Measurements from ENCODE around the gene C2CD4B. TPM values are rescaled to one million over a fixed set of nuclear protein-coding genes. Genes with fewer than 3 reads are reported as not detected.

Gene C2CD4B, protein sequence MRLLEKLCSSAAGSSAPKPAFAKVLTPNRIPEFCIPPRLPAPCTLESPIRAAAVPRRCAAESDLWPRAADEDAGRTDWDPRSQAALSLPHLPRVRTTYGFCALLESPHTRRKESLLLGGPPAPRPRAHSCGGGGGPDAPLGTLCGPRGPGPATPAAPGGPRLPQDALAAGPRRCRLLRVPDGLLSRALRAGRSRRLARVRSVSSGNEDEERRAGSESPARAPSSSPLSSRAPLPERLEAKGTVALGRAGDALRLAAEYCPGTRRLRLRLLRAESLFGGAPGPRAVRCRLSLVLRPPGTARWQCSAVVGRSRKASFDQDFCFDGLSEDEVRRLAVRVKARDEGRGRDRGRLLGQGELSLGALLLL
- total RNA-seq, result 1 to 10 TPM; 3.8 to 5.6 TPM
- 1 to 10 TPM; 2.0 to 2.1 TPM for polyA plus RNA-seq (ENCODE audit: insufficient read length in 2 of 2)
- long read RNA-seq, donor 1, partial matches to known transcripts, result 0 of 1 reads
- long read RNA-seq, donor 1, other reads (novel, unspliced or antisense), result 0 of 1 reads
- long read RNA-seq, donor 2, partial matches to known transcripts, result 0 of 1 reads
- long read RNA-seq, donor 2, other reads (novel, unspliced or antisense), result 0 of 1 reads
- long read RNA-seq, donor 3, partial matches to known transcripts, result 0 of 1 reads
- long read RNA-seq, donor 3, other reads (novel, unspliced or antisense), result 0 of 1 reads
- long read RNA-seq, donor 4, result 0 reads

DNA sequence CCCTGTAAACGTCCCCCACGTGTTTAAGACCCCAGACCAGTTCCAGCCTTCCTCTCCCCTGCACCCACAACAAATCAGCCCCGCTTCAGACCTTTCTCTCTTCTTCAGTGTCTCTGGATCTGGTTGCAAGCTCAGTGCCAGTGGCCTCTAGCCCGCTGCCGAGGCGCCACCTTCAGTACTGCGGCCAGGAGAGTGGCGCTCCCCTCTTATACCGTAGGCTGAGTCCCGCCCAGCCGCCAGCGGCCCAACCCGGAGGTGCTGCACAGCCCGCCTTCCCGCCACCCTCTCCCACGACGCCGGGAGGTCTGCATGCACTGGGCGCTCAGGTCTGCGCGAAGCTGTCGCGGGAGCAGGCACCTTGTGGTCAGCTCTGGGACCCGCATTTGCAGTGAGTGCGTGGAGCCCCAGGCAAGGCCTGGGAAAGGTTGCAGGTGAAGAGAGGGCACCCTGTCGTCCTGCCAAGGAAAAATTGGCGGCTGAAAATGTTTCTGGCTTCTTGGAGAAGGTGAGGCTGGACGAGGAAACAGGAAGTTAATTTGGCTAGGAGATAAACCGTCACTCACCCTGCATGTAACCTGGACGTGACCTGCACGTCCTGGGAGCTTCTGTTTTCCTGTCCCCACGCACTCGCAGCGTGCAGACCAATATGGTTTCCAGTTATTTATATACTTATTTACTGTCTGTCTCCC is at the start of gene C2CD4B:
Gene C2CD4B (minus strand): TSS at position 182 of the 689 bp plus-strand sequence. CDS start 301 bp downstream, outside the sequence.
- Histone ChIP-seq H3K27ac (ENCODE audit: low read depth, low read length) (no peak within 1 kb of the TSS), H3K27me3 (ENCODE audit: control insufficient read depth, insufficient read depth, low read length) (peaks cover 43% of the 10 kb centered on the region), H3K4me3 (ENCODE audit: low read depth, low read length) (peak within 1 kb of the TSS; percentile 32)

DNA sequence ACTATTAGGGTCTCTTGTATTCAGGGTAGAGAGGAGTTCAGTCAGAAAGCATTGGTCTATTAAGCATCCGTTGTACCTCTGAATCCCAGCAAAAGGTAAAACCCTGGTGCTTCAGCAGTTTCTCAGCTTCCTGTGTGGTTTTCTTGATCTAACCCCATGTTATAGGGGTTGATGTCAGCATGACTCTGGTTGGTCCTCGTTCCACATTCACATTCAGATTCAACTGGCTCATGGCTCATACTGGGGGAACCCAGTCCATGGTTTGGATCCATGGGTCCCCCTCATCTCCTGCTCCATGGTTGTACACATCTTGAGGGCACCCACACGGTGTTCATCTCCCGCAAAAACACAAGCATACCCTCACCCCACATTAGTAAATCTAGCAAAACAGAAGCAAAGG is 47.7 kb upstream of the C2CD4B start:
- H3K36me3 ChIP-seq (ENCODE audit: control insufficient read depth, insufficient read depth, low read length), result no peaks in the 10 kb centered on the region
- WGBS (ENCODE audit: insufficient coverage), result 100% methylated on average over 1 of the region's 4 CpGs
- no peaks in the 10 kb centered on the region for H3K4me1 ChIP-seq (ENCODE audit: control insufficient read depth, insufficient read depth, low read length)
- no peaks in the 10 kb centered on the region for H3K27me3 ChIP-seq (ENCODE audit: control insufficient read depth, insufficient read depth, low read length)
- no peak for DNase-seq (ENCODE audit: low read depth in 4 of 6, low spot score in 6 of 6)
- H3K4me3 ChIP-seq (ENCODE audit: low read depth, low read length), result no peak overlapping the region
- H3K9me3 ChIP-seq (ENCODE audit: control insufficient read depth, insufficient read depth, low read length), result peaks cover 12% of the 10 kb centered on the region
- H3K27ac ChIP-seq (ENCODE audit: low read depth, low read length), result no peak overlapping the region

More for the DNA sequence above, at the start of gene C2CD4B:
- Histone ChIP-seq H3K36me3 (ENCODE audit: control insufficient read depth, insufficient read depth, low read length) (no peaks in the 10 kb centered on the region), H3K9me3 (ENCODE audit: control insufficient read depth, insufficient read depth, low read length) (no peaks in the 10 kb centered on the region), H3K4me1 (ENCODE audit: control insufficient read depth, insufficient read depth, low read length) (peaks cover 8% of the 10 kb centered on the region)
- WGBS (ENCODE audit: insufficient coverage), result 15% methylated on average over 31 of the region's 34 CpGs
- DNase-seq (ENCODE audit: low read depth in 4 of 6, low spot score in 6 of 6), result peak in 2 of 6 donors; percentile 36 to 64

DNA sequence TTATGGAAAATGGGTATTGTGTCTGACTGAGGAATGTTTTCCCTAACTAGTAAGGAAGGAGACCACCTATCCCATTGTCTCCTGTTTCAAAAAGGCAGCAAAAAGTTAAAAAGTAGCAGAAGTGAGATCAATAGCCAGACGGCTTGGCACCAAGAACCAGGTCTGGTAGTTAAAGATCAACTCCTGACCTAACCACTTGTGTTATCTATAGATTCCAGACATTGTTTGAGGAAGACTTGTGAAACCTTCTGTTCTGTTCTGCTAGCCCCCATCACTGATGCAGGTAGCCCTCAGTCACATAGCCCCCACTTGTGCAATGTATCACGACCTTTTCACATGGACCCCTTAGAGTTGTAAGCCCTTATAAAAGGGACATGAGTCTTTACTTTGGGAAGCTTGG is 46.3 kb upstream of the C2CD4B start:
- no peaks in the 10 kb centered on the region for H3K4me1 ChIP-seq (ENCODE audit: control insufficient read depth, insufficient read depth, low read length)
- no peak overlapping the region for H3K4me3 ChIP-seq (ENCODE audit: low read depth, low read length)
- no CpG with 5 or more reads among the region's 2 CpGs for WGBS (ENCODE audit: insufficient coverage)
- no peak overlapping the region for H3K27ac ChIP-seq (ENCODE audit: low read depth, low read length)
- H3K27me3 ChIP-seq (ENCODE audit: control insufficient read depth, insufficient read depth, low read length), result no peaks in the 10 kb centered on the region
- H3K9me3 ChIP-seq (ENCODE audit: control insufficient read depth, insufficient read depth, low read length), result peaks cover 2% of the 10 kb centered on the region
- H3K36me3 ChIP-seq (ENCODE audit: control insufficient read depth, insufficient read depth, low read length), result no peaks in the 10 kb centered on the region
- DNase-seq (ENCODE audit: low read depth in 4 of 6, low spot score in 6 of 6), result no peak

DNA sequence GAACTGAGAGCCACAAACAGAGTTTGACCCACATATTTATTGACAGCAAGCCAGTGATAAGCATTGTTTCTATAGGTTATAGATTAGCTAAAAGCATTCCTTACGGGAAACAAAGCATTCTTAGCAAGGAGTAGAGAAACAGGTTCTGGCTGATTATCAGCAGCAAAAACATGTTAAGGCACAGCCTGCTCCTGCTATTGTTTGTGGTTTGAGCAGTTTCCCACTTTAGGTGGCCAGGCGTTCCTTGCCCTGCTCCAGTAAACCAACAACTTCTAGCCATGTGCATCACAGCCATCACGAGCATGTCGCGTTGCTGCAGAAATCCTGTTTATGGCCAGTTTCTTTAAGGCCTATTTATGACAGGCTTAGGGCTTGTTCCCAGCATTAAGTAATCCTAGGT is 44.7 kb upstream of the C2CD4B start:
- no peak for DNase-seq (ENCODE audit: low read depth in 4 of 6, low spot score in 6 of 6)
- peaks cover 4% of the 10 kb centered on the region for H3K9me3 ChIP-seq (ENCODE audit: control insufficient read depth, insufficient read depth, low read length)
- WGBS (ENCODE audit: insufficient coverage), result 100% methylated on average over 1 of the region's 5 CpGs

DNA sequence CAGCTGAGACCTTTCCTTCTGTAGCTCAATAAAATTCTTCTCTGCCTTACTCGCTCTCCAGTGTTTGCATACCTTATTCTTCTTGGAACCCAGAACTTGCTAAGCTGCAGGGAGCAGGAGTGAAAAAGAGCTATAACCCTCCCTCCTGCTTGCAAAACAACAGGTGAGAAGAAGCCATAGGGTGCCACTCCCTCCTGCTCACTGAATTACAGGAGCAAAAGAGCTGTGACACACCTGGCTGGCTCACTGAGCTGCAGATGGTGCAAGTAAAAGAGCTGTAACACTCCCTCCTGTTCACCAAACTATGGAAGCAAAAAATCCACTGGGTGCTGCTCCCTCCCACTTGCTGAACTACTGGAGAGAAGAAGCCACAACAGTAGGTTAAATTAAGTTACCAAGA is 44.2 kb upstream of the C2CD4B start:
- no peak for DNase-seq (ENCODE audit: low read depth in 4 of 6, low spot score in 6 of 6)
- H3K9me3 ChIP-seq (ENCODE audit: control insufficient read depth, insufficient read depth, low read length), result peaks cover 4% of the 10 kb centered on the region
- 80% methylated on average over 1 of the region's 1 CpG for WGBS (ENCODE audit: insufficient coverage)

More for the DNA sequence above, 44.7 kb upstream of the C2CD4B start:
- Histone ChIP-seq H3K4me3 (ENCODE audit: low read depth, low read length) (no peak overlapping the region), H3K27me3 (ENCODE audit: control insufficient read depth, insufficient read depth, low read length) (no peaks in the 10 kb centered on the region), H3K27ac (ENCODE audit: low read depth, low read length) (no peak overlapping the region), H3K4me1 (ENCODE audit: control insufficient read depth, insufficient read depth, low read length) (no peaks in the 10 kb centered on the region), H3K36me3 (ENCODE audit: control insufficient read depth, insufficient read depth, low read length) (no peaks in the 10 kb centered on the region)

DNA sequence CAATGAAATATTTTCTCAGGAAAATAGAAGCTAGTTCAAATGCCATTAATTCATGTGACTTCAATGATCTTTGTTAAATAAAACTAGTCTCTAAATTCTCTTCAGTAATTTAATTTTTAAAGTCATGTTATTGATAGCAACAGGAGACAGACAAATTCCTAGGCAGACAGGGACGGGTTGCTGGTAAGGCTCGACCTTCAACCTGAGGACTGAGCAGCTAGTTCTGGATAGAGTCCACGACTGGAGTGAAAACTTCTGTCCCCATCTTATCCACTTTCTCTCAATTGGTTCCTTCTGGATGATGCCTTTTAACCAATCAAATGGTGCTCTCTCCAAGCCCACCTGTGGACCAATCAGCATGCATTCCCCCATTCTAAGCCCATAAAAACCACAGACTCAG is 43.8 kb upstream of the C2CD4B start:
- WGBS (ENCODE audit: insufficient coverage), result 96% methylated on average over 3 of the region's 3 CpGs
- no peak for DNase-seq (ENCODE audit: low read depth in 4 of 6, low spot score in 6 of 6)
- no peaks in the 10 kb centered on the region for H3K4me1 ChIP-seq (ENCODE audit: control insufficient read depth, insufficient read depth, low read length)
- no peak overlapping the region for H3K27ac ChIP-seq (ENCODE audit: low read depth, low read length)
- no peaks in the 10 kb centered on the region for H3K27me3 ChIP-seq (ENCODE audit: control insufficient read depth, insufficient read depth, low read length)
- H3K4me3 ChIP-seq (ENCODE audit: low read depth, low read length), result no peak overlapping the region
- H3K36me3 ChIP-seq (ENCODE audit: control insufficient read depth, insufficient read depth, low read length), result no peaks in the 10 kb centered on the region
- peaks cover 4% of the 10 kb centered on the region for H3K9me3 ChIP-seq (ENCODE audit: control insufficient read depth, insufficient read depth, low read length)

More for the DNA sequence above, 44.2 kb upstream of the C2CD4B start:
- Histone ChIP-seq H3K27me3 (ENCODE audit: control insufficient read depth, insufficient read depth, low read length) (no peaks in the 10 kb centered on the region), H3K4me1 (ENCODE audit: control insufficient read depth, insufficient read depth, low read length) (no peaks in the 10 kb centered on the region), H3K36me3 (ENCODE audit: control insufficient read depth, insufficient read depth, low read length) (no peaks in the 10 kb centered on the region), H3K4me3 (ENCODE audit: low read depth, low read length) (no peak overlapping the region), H3K27ac (ENCODE audit: low read depth, low read length) (no peak overlapping the region)

DNA sequence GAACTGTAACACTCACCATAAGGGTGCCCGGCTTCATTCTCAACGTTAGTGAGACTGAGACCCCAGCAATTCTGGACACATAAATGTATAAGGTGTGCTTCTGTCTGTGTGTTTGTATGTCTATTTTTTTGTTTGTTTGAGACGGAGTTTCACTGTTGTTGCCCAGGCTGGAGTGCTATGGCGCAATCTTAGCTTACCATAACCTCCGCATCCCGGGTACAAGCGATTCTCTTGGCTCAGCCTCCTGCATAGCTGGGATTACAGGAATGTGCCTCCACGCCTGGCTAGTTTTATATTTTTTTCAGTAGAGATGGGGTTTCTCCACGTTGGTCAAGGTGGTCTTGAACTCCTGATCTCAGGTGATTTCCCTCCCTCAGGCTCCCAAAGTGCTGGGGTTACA is 43.3 kb upstream of the C2CD4B start:
- peaks cover 4% of the 10 kb centered on the region for H3K9me3 ChIP-seq (ENCODE audit: control insufficient read depth, insufficient read depth, low read length)
- no peak for DNase-seq (ENCODE audit: low read depth in 4 of 6, low spot score in 6 of 6)
- no peak overlapping the region for H3K4me3 ChIP-seq (ENCODE audit: low read depth, low read length)
- H3K36me3 ChIP-seq (ENCODE audit: control insufficient read depth, insufficient read depth, low read length), result no peaks in the 10 kb centered on the region
- H3K27ac ChIP-seq (ENCODE audit: low read depth, low read length), result no peak overlapping the region
- no peaks in the 10 kb centered on the region for H3K4me1 ChIP-seq (ENCODE audit: control insufficient read depth, insufficient read depth, low read length)
- no peaks in the 10 kb centered on the region for H3K27me3 ChIP-seq (ENCODE audit: control insufficient read depth, insufficient read depth, low read length)
- 97% methylated on average over 7 of the region's 9 CpGs for WGBS (ENCODE audit: insufficient coverage)

DNA sequence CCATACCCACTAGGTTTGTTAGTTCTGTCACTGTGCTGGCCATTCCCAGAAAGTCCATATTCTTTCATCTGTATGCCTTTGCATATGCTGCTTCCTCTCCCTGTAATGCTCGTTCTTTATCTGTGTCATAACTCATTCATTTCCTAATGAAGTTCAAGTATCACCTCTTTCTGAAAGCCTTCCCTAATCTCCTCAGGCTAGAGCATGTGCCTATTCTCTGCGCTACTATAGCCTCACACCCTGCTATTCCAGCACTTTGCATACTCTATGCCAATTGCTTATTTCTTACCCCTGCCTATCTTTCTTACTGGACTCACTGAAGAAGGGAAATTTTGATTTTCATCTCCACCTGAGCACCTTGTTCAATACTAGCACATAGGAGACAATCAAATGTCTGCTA is 25.6 kb upstream of the C2CD4B start:
- H3K4me3 ChIP-seq (ENCODE audit: low read depth, low read length), result no peak overlapping the region
- WGBS (ENCODE audit: insufficient coverage), result 100% methylated on average over 2 of the region's 2 CpGs
- no peaks in the 10 kb centered on the region for H3K9me3 ChIP-seq (ENCODE audit: control insufficient read depth, insufficient read depth, low read length)
- no peak for DNase-seq (ENCODE audit: low read depth in 4 of 6, low spot score in 6 of 6)
- no peak overlapping the region for H3K27ac ChIP-seq (ENCODE audit: low read depth, low read length)
- no peaks in the 10 kb centered on the region for H3K4me1 ChIP-seq (ENCODE audit: control insufficient read depth, insufficient read depth, low read length)
- H3K36me3 ChIP-seq (ENCODE audit: control insufficient read depth, insufficient read depth, low read length), result no peaks in the 10 kb centered on the region
- no peaks in the 10 kb centered on the region for H3K27me3 ChIP-seq (ENCODE audit: control insufficient read depth, insufficient read depth, low read length)

DNA sequence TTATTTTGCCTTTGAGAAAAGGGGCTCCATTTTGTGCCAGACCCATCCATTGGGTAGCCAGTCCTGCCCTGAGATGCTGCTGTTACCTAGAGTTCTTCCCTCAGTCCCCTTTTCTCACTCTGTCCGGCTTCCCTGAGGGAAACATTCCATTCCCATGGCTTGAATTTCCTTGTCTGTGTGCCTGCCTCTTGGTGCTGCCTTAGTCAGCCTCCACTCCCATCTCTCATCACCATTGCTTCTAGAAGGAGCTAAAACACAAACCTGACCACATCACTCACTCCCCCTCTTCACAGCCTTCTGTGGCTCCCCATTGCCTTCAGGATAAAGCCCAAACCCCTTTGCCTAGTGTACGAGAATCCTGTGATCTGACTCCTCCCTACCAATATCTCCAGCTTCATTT is 25.2 kb upstream of the C2CD4B start:
- Histone ChIP-seq H3K4me3 (ENCODE audit: low read depth, low read length) (no peak overlapping the region), H3K36me3 (ENCODE audit: control insufficient read depth, insufficient read depth, low read length) (no peaks in the 10 kb centered on the region), H3K27me3 (ENCODE audit: control insufficient read depth, insufficient read depth, low read length) (no peaks in the 10 kb centered on the region), H3K27ac (ENCODE audit: low read depth, low read length) (no peak overlapping the region), H3K9me3 (ENCODE audit: control insufficient read depth, insufficient read depth, low read length) (no peaks in the 10 kb centered on the region), H3K4me1 (ENCODE audit: control insufficient read depth, insufficient read depth, low read length) (no peaks in the 10 kb centered on the region)
- 82% methylated on average over 2 of the region's 2 CpGs for WGBS (ENCODE audit: insufficient coverage)
- no peak for DNase-seq (ENCODE audit: low read depth in 4 of 6, low spot score in 6 of 6)

Measured in spinal cord (tissue), 10 donors.